SK-N-SH treated with all-trans-retinoic acid at 6 μM for 48 hours (cell line): ENCODE data around the gene HOXC5.

Experiments used
- ATAC-seq: fragments of 200-7000 bp; cut with Tn5 transposase; 3 replicates; pipeline ENCODE4 v1.9.1; 2020; ENCODE audit warnings: mild to moderate bottlenecking, moderate library complexity
- ARNTL ChIP-seq: fragments of 450-650 bp; formaldehyde crosslinking; IDR thresholded peaks from 2 replicates; pipeline ENCODE4 v1.5.0; 2020; ENCODE audit warnings: low read depth, mild to moderate bottlenecking, moderate library complexity, borderline replicate concordance
- BACH2 ChIP-seq: fragments of 250-450 bp; sonication (Bioruptor Pico); IDR thresholded peaks from 2 replicates; pipeline ENCODE4 v1.9.0; 2021; ENCODE audit warnings: mild to moderate bottlenecking, borderline replicate concordance
- CSDC2 ChIP-seq: fragments of 250-450 bp; sonication (Bioruptor Pico); IDR thresholded peaks from 2 replicates; pipeline ENCODE4 v1.5.0; 2020; ENCODE audit warnings: mild to moderate bottlenecking, moderate library complexity
- ESRRG ChIP-seq: fragments of 250-450 bp; sonication (Bioruptor Pico); IDR thresholded peaks from 2 replicates; pipeline ENCODE4 v1.6.1; 2021; ENCODE audit warnings: mild to moderate bottlenecking
- GLIS3 ChIP-seq: fragments of 250-450 bp; sonication (Bioruptor Pico); IDR thresholded peaks from 2 replicates; pipeline ENCODE4 v1.5.0; 2020; ENCODE audit warnings: mild to moderate bottlenecking, moderate library complexity
- ISL1 ChIP-seq: fragments of 250-450 bp; sonication (Bioruptor Pico); IDR thresholded peaks from 2 replicates; pipeline ENCODE4 v2.1.2; 2022; ENCODE audit warnings: mild to moderate bottlenecking, moderate library complexity
- OSR1 ChIP-seq: fragments of 250-450 bp; sonication (Bioruptor Pico); IDR thresholded peaks from 2 replicates; pipeline ENCODE4 v1.8.0; 2022; ENCODE audit warnings: moderate library complexity, mild to moderate bottlenecking, inconsistent platforms
- PPARA ChIP-seq: fragments of 250-450 bp; sonication (Bioruptor Pico); IDR thresholded peaks from 2 replicates; pipeline ENCODE4 v1.5.0; 2020; ENCODE audit warnings: mild to moderate bottlenecking, borderline replicate concordance
- RARB ChIP-seq: fragments of 250-450 bp; sonication (Bioruptor Pico); IDR thresholded peaks from 2 replicates; pipeline ENCODE4 v1.8.0; 2021; ENCODE audit warnings: mild to moderate bottlenecking, moderate library complexity
- SNAI2 ChIP-seq: fragments of 250-450 bp; sonication (Bioruptor Pico); IDR thresholded peaks from 2 replicates; pipeline ENCODE4 v1.5.0; 2020; ENCODE audit warnings: mild to moderate bottlenecking, moderate library complexity
- TCF4 ChIP-seq: fragments of 250-450 bp; sonication (Bioruptor Pico); IDR thresholded peaks from 2 replicates; pipeline ENCODE4 v1.8.0; 2021; ENCODE audit warnings: mild to moderate bottlenecking, moderate library complexity, borderline replicate concordance
- TOX ChIP-seq: fragments of 250-450 bp; sonication (Bioruptor Pico); IDR thresholded peaks from 2 replicates; pipeline ENCODE4 v1.8.0; 2021; ENCODE audit warnings: mild to moderate bottlenecking, moderate library complexity, borderline replicate concordance
- ZC3H10 ChIP-seq: fragments of 250-450 bp; sonication (Bioruptor Pico); IDR thresholded peaks from 2 replicates; pipeline ENCODE4 v1.5.1; 2021; ENCODE audit warnings: mild to moderate bottlenecking, moderate library complexity
- ZFP3 ChIP-seq: fragments of 250-450 bp; sonication (Bioruptor Pico); IDR thresholded peaks from 2 replicates; pipeline ENCODE4 v1.5.0; 2020; ENCODE audit warnings: mild to moderate bottlenecking, moderate library complexity
- ZFP30 ChIP-seq: fragments of 450-650 bp; formaldehyde crosslinking; IDR thresholded peaks from 2 replicates; pipeline ENCODE4 v1.5.0; 2022; ENCODE audit warnings: mild to moderate bottlenecking, moderate library complexity
- ZNF565 ChIP-seq: fragments of 450-650 bp; formaldehyde crosslinking; conservative IDR thresholded peaks from 2 replicates; pipeline ENCODE4 v1.5.0; 2020; ENCODE audit warnings: low read depth, mild to moderate bottlenecking, moderate library complexity
- ZNF70 ChIP-seq: fragments of 450-650 bp; formaldehyde crosslinking; IDR thresholded peaks from 2 replicates; pipeline ENCODE4 v1.5.0; 2020; ENCODE audit warnings: mild to moderate bottlenecking, moderate library complexity
- ZNF8 ChIP-seq: fragments of 450-650 bp; formaldehyde crosslinking; IDR thresholded peaks from 2 replicates; pipeline ENCODE4 v1.5.0; 2020; ENCODE audit warnings: mild to moderate bottlenecking, moderate library complexity
- TF ChIP-seq, protein P1 (sequence below): fragments of 250-450 bp; sonication (Bioruptor Pico); IDR thresholded peaks from 2 replicates; pipeline ENCODE4 v1.5.1; 2021; ENCODE audit warnings: mild to moderate bottlenecking, moderate library complexity
- TF ChIP-seq, protein P2 (sequence below): fragments of 250-450 bp; sonication (Bioruptor Pico); IDR thresholded peaks from 2 replicates; pipeline ENCODE4 v1.8.0; 2021; ENCODE audit warnings: low read depth, mild to moderate bottlenecking, moderate library complexity, borderline replicate concordance
- TF ChIP-seq, protein P3 (sequence below): fragments of 250-450 bp; sonication (Bioruptor Pico); IDR thresholded peaks from 2 replicates; pipeline ENCODE4 v1.5.0; 2020; ENCODE audit warnings: mild to moderate bottlenecking, moderate library complexity
- TF ChIP-seq, protein P4 (sequence below): fragments of 250-450 bp; sonication (Bioruptor Pico); IDR thresholded peaks from 2 replicates; pipeline ENCODE4 v1.5.1; 2020; ENCODE audit warnings: low read depth, mild to moderate bottlenecking, moderate library complexity

Gene HOXC5

DNA sequence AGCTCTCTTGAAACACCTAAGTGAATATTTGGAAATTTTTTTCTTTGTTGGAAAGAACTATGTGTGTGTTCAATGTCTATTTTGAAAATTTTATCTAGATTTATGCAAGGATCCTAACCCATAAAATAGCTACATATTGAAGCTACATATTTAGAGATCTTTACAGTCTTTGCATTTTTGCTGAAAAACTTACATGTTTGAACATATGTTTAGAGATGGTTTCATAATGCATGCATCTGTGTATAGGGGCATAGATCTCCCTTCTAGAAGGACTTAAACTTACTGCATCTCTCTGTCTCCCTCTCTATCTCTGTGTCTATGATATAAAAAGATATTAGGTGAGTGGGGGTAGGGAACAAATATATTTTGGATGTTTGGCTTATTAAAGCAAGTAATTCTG, 12.6 kb downstream of the HOXC5 start:
- no peak for ATAC-seq
- TF ChIP-seq, protein P1, sequence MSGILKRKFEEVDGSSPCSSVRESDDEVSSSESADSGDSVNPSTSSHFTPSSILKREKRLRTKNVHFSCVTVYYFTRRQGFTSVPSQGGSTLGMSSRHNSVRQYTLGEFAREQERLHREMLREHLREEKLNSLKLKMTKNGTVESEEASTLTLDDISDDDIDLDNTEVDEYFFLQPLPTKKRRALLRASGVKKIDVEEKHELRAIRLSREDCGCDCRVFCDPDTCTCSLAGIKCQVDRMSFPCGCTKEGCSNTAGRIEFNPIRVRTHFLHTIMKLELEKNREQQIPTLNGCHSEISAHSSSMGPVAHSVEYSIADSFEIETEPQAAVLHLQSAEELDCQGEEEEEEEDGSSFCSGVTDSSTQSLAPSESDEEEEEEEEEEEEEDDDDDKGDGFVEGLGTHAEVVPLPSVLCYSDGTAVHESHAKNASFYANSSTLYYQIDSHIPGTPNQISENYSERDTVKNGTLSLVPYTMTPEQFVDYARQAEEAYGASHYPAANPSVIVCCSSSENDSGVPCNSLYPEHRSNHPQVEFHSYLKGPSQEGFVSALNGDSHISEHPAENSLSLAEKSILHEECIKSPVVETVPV (CRISPR knock-in tag), result no peak
- no peak for TF ChIP-seq SNAI2 (CRISPR knock-in tag)
- TF ChIP-seq ESRRG (CRISPR knock-in tag), result no peak
- TF ChIP-seq ZNF70 (CRISPR knock-in tag), result no peak
- TF ChIP-seq, protein P2, sequence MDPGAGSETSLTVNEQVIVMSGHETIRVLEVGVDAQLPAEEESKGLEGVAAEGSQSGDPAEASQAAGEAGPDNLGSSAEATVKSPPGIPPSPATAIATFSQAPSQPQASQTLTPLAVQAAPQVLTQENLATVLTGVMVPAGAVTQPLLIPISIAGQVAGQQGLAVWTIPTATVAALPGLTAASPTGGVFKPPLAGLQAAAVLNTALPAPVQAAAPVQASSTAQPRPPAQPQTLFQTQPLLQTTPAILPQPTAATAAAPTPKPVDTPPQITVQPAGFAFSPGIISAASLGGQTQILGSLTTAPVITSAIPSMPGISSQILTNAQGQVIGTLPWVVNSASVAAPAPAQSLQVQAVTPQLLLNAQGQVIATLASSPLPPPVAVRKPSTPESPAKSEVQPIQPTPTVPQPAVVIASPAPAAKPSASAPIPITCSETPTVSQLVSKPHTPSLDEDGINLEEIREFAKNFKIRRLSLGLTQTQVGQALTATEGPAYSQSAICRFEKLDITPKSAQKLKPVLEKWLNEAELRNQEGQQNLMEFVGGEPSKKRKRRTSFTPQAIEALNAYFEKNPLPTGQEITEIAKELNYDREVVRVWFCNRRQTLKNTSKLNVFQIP (CRISPR knock-in tag), result no peak
- TF ChIP-seq TCF4, result no peak
- TF ChIP-seq, protein P3, sequence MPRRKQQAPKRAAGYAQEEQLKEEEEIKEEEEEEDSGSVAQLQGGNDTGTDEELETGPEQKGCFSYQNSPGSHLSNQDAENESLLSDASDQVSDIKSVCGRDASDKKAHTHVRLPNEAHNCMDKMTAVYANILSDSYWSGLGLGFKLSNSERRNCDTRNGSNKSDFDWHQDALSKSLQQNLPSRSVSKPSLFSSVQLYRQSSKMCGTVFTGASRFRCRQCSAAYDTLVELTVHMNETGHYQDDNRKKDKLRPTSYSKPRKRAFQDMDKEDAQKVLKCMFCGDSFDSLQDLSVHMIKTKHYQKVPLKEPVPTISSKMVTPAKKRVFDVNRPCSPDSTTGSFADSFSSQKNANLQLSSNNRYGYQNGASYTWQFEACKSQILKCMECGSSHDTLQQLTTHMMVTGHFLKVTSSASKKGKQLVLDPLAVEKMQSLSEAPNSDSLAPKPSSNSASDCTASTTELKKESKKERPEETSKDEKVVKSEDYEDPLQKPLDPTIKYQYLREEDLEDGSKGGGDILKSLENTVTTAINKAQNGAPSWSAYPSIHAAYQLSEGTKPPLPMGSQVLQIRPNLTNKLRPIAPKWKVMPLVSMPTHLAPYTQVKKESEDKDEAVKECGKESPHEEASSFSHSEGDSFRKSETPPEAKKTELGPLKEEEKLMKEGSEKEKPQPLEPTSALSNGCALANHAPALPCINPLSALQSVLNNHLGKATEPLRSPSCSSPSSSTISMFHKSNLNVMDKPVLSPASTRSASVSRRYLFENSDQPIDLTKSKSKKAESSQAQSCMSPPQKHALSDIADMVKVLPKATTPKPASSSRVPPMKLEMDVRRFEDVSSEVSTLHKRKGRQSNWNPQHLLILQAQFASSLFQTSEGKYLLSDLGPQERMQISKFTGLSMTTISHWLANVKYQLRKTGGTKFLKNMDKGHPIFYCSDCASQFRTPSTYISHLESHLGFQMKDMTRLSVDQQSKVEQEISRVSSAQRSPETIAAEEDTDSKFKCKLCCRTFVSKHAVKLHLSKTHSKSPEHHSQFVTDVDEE, result no peak
- no peak for TF ChIP-seq OSR1 (CRISPR knock-in tag)
- TF ChIP-seq ISL1 (CRISPR knock-in tag), result no peak
- no peak for TF ChIP-seq RARB
- TF ChIP-seq ZC3H10, result no peak
- no peak for TF ChIP-seq BACH2 (CRISPR knock-in tag)
- TF ChIP-seq ZNF565 (CRISPR knock-in tag), result no peak
- TF ChIP-seq, all 23 proteins: peak for 0

DNA sequence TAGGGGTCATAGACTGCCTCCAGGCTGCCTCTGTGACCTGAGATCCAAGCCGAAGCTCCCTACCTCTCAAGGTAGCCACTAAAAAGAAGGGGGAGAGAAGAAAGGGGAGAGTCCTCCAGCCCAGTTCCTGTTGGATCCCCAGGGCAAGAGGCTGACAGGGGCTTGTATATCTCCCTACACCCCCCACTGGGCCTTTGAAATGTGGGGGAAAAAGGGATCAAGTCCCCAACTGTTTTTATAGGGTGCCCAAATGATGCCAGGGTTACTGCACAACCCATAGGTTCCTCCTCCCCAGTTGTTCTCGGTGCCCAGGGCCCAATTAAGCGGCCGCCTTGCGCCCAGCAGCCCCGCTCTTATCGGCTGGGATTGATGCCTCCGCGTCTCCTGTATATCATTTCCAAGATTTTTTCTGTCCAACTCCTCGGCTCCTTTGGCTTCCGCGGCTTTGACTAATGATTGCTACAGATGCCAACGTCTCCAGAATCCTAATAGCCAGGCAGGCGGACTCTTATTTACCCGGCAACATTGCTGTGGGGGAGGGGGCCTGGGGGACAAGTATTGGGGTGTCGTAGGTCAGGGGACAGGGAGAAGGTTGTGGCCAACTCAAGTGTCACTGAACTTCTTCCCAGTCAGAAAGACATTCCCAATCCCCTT, 13.1 kb downstream of the HOXC5 start:
- no peak for ATAC-seq
- TF ChIP-seq ISL1 (CRISPR knock-in tag) (no peak), ZC3H10 (no peak), ZFP30 (CRISPR knock-in tag) (no peak), ESRRG (CRISPR knock-in tag) (no peak), ARNTL (no peak), TCF4 (no peak), ZNF70 (CRISPR knock-in tag) (no peak), CSDC2 (CRISPR knock-in tag) (no peak), PPARA (CRISPR knock-in tag) (no peak), BACH2 (CRISPR knock-in tag) (no peak), OSR1 (CRISPR knock-in tag) (no peak), ZNF8 (CRISPR knock-in tag) (no peak), ZNF565 (CRISPR knock-in tag) (no peak), SNAI2 (CRISPR knock-in tag) (no peak), GLIS3 (CRISPR knock-in tag) (no peak), TOX (CRISPR knock-in tag) (no peak), ZFP3 (CRISPR knock-in tag) (no peak)
- TF ChIP-seq, protein P3, result no peak
- TF ChIP-seq, protein P4, sequence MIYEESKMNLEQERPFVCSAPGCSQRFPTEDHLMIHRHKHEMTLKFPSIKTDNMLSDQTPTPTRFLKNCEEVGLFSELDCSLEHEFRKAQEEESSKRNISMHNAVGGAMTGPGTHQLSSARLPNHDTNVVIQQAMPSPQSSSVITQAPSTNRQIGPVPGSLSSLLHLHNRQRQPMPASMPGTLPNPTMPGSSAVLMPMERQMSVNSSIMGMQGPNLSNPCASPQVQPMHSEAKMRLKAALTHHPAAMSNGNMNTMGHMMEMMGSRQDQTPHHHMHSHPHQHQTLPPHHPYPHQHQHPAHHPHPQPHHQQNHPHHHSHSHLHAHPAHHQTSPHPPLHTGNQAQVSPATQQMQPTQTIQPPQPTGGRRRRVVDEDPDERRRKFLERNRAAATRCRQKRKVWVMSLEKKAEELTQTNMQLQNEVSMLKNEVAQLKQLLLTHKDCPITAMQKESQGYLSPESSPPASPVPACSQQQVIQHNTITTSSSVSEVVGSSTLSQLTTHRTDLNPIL, result no peak
